Stimulated activated CD8-positive, alpha-beta memory T cell treated with anti-CD3 and anti-CD28 coated beads, Interleukin-12 subunit alpha, Interleukin-12 subunit beta, amount 100 ng/mL, for 24 hours (primary cell): Measurements from ENCODE around the gene TMEM38A.

Experiments
- DNase-seq: peaks from one replicate; pipeline ENCODE4 v3.0.0-alpha.2; 2020; ENCODE audit errors: extremely low read depth

Gene TMEM38A

DNA sequence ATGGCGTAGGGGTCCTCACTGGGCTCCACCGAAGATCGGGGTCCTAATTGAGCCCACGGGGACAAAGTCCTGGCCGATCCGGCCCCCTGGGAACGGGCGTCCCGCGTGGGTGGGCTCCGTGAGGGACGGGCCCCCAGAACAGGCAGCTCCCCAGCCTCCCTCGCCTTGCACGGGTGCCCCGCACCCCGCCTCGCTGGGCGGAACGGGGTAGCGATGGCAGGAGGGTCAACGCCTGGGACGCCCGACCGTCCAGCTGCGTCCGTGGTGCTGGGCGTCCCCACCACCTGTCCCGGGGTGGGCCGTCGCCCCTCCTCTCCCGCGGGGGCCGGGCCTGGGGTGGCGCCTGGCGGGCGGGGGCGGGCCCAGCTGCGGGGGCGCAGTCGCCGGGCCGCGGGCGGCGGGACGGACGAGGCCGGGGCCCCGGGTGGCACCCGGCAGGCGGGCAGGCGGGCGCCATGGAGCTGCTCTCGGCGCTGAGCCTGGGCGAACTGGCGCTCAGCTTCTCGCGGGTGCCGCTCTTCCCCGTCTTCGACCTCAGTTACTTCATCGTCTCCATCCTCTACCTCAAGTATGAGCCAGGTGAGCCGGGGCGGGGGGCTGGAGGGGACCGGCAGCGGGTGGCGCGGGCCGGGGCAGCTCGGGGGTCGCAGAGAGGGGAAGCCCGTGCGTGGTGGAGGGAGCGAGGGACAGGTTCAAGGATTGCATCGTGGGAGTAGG is at the start of gene TMEM38A:
Gene TMEM38A (plus strand): TSS at position 377 of the 717 bp plus-strand sequence. CDS start 79 bp downstream, at position 456.
- no peak for DNase-seq

DNA sequence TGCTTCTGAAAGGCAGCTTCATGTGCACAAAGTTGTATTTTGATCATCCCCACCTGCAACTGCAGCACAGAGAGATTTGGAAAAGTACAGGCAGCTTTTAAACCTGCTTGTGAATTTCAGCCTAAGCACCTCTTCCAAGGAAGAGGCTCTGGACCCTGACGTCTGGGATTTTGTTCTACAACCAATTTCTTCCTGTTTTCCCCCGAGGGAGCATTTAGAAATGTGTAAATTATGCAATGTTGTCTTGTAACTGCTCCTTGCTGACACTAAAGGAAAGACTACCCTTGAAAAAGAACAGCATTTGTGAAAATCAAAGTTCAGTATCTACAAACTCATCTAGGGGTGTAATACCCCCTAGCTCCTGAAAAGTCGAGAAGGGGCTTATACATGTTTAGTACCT is 48.3 kb upstream of the TMEM38A start:
- no peak for DNase-seq

DNA sequence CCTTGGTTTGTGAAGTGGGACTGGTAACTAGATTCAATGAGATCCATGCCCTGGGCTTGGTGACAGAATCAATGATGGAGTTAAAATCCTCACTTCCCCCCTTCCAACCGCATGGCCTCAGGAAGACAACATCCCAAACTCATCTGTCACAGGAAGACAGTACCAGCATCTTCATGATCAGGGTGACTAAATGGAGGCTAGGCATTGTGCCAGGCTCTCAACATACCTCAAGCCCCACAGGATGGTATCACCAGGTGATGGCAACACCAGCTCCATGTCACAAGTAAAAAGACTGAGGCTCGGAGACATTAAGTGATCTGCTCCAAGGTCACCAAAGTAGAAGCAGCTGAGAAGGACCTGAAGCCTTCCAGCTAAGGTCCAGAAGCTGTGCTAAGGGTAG is 47.1 kb upstream of the TMEM38A start:
- DNase-seq = no peak

- no peak for DNase-seq
Observed at GRCh38 chr19:16614941-16615340, 46.0 kb upstream of the TMEM38A start.

DNA sequence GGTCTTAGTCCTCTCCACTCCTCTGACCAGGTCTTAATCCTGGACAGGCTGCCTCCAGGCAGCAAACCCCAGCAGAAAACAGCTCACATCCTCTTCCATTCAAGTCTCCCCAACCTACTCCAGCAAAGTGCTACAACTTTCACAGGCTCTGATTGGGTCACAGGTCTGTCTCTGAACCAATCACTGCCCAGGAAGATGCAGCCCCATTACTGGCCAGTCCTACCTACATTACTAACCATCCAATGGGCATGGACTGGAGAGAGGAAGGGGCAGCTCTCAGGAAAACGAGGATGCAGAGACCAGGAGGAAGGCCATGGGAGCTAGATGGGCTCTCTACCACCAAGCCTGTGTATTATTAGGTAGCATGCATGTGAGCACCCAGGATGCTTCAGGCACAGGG is 45.1 kb upstream of the TMEM38A start:
- no peak for DNase-seq

GRCh38 chr19:16618248-16618647 is 42.7 kb upstream of the TMEM38A start:
- DNase-seq = no peak

GRCh38 chr19:16619457-16619856 is 41.5 kb upstream of the TMEM38A start:
- no peak for DNase-seq

DNA sequence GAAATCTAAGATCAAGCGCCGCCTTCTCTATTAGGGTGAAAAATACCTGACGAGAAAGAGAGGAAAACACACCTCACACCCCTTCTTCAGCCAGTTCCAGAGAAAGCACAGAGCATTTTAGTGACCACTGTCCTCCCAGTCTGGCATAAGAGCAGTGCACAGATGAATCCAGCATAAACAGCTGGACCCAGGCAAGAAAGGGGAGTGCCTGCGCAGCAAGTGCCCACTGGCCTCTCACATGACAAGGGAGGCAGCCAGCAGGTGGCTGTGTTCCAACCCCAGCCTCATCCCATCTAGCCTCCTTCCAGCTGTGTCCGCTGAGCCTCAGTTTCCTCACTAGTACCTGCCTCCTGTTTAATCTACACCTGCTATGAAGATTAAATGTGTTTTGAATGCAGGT is 40.9 kb upstream of the TMEM38A start:
- DNase-seq = no peak

DNA sequence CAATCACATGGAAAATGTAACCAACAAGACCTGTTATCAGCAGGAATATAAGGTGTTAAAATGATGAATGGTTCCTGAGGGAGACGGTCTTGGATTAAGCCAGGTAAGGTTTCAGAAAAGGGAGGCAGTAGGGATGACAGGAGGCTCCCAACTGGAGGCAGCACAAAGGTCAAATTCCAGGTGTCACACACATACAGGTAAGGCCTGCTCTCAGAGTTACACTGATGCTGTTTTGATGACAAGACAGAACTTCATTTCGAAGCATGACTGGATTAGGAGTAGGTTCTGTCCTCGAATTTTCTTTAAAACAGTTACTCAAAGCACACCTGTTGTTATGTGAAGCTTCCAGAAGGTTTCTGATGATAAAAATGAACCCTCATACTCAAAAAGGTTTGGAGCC is 40.4 kb upstream of the TMEM38A start:
- no peak for DNase-seq

- no peak for DNase-seq
Observed at GRCh38 chr19:16621165-16621800, 39.7 kb upstream of the TMEM38A start.

- no peak for DNase-seq
Observed at GRCh38 chr19:16623066-16623465, 37.9 kb upstream of the TMEM38A start.

- no peak for DNase-seq
Observed at GRCh38 chr19:16623576-16623975, 37.4 kb upstream of the TMEM38A start.

DNA sequence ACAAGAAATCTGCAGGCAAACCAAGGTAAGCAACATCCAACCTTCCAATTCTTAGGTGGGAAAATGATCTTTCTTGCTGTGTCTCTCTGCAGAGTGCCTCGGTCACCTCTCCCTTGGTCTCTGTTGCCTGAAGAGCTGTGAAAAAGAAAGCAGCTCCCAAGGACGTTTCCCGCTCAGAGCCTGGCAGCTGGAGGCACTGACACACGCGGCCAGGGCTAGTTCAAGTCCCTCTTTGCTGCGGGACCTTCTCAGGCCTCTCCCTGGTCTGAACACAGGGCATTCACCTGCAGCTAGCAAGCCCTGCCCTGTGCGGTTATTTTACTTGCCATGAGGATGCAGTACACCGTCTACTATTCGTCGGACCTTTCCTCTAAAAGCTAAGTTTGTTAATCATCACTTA is 36.7 kb upstream of the TMEM38A start:
- DNase-seq = no peak

DNA sequence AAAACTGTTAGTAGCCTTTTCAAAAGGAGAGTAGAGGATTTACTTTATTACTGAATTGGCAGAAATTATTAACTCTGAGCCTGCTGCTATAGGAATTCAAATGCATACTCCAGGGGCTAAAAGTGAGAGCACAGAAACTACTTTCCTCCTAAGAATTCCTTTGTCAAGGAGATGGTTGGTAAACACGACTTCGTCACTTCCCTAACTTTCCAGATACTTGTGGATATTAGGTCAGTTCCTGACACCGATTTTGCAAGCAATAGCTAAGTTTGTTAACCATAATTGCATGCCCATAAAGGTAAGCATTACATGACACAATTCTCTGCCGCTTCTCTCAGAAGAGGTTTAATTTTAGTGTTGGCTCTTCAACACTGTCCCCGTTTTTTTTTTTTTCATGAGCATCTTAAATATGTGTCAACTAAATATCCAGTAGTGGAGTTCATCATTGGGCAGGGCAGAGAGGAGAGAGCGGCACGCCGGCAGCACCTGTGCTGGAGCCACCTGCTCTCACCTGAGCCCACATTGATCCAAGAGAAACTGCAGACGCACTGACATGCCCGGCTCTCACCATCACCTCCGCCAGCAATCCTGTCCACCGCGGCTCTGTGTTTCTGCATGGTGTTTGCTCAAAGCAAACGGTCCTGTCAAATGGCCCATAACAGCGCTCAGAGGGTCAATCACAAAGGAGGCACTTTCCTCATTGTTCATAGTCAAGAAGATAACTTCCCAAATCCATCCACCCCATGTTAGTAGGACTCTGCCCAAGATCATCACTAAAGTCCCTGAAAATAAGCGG is 35.6 kb upstream of the TMEM38A start:
- DNase-seq = no peak

GRCh38 chr19:16626796-16627192 is 34.1 kb upstream of the TMEM38A start:
- DNase-seq = no peak

GRCh38 chr19:16627193-16627927 is 33.6 kb upstream of the TMEM38A start:
- DNase-seq = no peak

- no peak for DNase-seq
Observed at GRCh38 chr19:16627928-16628182, 33.1 kb upstream of the TMEM38A start.

DNA sequence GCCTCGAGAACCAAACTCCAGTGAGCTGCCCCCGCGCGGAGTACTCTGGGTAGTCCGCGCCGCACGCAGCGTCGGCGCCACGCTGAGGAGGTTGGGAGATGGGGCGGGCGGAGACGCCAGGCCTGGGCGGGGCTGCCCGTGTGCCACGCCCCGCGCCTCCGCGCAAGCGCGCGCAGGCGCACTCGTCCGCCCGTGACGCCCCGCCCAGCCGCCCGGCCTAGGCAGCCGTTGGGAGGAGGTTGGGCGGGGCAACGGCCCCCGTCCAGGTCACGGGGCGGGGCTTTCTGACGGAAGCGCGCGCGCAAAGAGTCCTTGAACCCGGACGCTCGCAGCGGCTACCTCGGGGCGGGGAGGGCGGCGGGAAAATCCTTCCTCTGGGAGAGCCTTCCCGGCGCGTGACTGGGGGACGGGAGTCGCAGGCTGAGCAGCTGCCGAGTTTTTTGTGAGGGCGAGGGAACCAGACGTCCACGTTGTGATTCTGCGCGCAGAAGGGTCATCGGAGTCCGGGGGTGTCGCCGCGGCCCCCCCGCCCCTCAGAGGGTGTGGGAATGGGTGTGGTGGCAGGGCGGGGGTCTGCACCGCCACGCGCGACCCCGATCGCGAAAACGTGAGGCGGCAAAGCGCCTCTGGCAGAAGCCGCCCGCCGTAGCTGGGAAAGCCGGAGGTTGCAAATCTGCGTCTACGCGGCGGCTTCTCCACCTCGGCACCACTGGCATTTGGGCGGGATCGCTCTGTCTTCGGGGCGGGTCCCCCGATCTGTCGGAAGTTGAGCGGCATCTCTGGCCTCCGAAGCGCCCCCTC is 32.6 kb upstream of the TMEM38A start, which contains the start of gene MED26:
Gene MED26 (minus strand): TSS at position 22 of the 801 bp plus-strand sequence. CDS start 261 bp downstream, outside the sequence.
- peak; percentile 87 for DNase-seq

DNA sequence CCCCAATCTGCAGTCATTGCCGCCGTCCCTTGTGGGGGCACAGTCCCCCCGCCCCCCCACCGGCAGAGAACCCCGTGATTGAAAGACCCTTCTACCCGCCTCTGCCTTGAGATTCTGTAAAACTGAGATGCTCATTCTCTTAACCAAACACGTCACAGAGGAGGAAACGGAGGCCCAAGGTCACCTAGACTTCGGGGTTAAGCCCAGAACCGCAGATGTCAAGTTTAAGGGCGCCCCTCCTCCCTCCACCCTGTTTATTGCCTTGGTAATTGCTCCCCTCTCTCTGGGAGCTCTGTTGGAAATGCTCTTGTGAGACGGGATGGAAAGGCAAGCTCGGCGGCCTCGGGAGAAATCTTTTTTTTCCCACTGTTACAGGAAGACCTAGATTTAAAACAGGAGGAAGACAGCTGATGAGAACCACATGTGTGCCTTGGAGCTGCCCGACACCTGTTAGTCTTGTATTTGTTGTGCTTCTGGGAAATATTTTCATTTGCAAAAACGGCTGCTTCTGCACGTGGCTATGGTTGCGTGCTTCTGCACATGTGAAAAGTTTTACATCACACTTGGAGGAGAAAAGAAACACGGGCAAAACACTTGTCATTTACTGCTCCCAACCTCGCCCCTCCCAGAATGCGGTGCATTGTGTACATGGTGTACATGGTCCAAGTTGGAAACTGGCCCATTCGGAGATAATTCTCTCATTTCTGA is 31.8 kb upstream of the TMEM38A start:
- no peak for DNase-seq

GRCh38 chr19:16631465-16631864 is 29.5 kb upstream of the TMEM38A start:
- no peak for DNase-seq

DNA sequence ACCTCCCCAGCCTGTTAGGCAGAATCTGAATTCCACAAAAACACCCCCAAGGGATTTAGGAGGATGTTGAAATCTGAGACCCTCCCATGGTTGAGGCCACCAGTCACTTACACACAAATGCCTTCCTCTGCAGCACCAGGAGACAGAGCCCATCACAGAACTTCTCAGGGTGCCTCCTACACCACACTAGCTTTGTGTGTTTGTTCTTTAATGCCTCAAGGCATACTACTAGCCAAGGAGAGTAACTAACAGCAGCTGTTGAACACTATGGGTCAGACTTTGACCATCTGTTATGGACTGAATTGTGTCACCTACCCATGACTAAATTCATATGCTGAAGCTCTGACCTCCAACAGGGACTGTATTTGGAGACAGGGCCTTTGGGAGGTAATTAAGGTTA is 23.4 kb upstream of the TMEM38A start:
- DNase-seq = no peak
